Caco-2 (cell line): ENCODE data around the gene ACER1. TPM values are rescaled to one million over a fixed set of nuclear protein-coding genes. Genes with fewer than 3 reads are reported as not detected.

ENCODE experiments used
- BruUV-seq: library from RNA; stranded (reverse); fragments of 400-500 nt; replicated peaks from 2 replicates; lab custom pipeline; 2021; lab: Mats Ljungman, UMichigan
- CTCF ChIA-PET: fragments of 300-600 bp; sonication (Branson Sonifier 250); formaldehyde crosslinking; loops from one replicate; lab custom pipeline; 2022; ENCODE audit warnings: antibody characterized with exemption; lab: Charles Lee
- POLR2A ChIA-PET: fragments of 300-600 bp; sonication (Branson Sonifier 250); formaldehyde crosslinking; loops from one replicate; lab custom pipeline; 2022; ENCODE audit warnings: antibody characterized with exemption; lab: Charles Lee
- DNase-seq, 2 experiments: peaks; one replicate each; pipeline versions ENCODE4 v3.0.0 to v3.0.0-alpha.2; 2020 to 2022
- H3K27me3 ChIP-seq: replicated peaks from 2 replicates; pipeline ENCODE4 v1.6.0; 2011; ENCODE audit warnings: low read length; ENCODE audit not compliant: control insufficient read depth, insufficient read depth
- H3K36me3 ChIP-seq: 2 replicates; pipeline ENCODE4 v1.5.1; 2011; ENCODE audit warnings: low read length; ENCODE audit not compliant: control insufficient read depth, insufficient read depth
- H3K4me1 ChIP-seq: fragments of 250-450 bp; sonication (Bioruptor Pico); 2 replicates; pipeline ENCODE4 v1.5.1; 2020; ENCODE audit warnings: mild to moderate bottlenecking
- H3K4me3 ChIP-seq: 2 replicates; pipeline ENCODE4 v1.5.1; 2011; ENCODE audit warnings: low read depth, mild to moderate bottlenecking, control low read depth, low read length
- H3K9me3 ChIP-seq: fragments of 250-450 bp; sonication (Bioruptor Pico); 2 replicates; pipeline ENCODE4 v1.5.1; 2020; ENCODE audit warnings: mild to moderate bottlenecking, moderate library complexity
- H3K27ac Mint-ChIP-seq: one replicate; pipeline ENCODE4 v1.8.0; 2022; ENCODE audit warnings: mixed read lengths; ENCODE audit not compliant: unreplicated experiment
- H3K27me3 Mint-ChIP-seq: one replicate; pipeline ENCODE4 v1.8.0; 2022; ENCODE audit warnings: mixed read lengths; ENCODE audit not compliant: insufficient read depth, unreplicated experiment
- H3K36me3 Mint-ChIP-seq: one replicate; pipeline ENCODE4 v1.8.0; 2022; ENCODE audit warnings: mild to moderate bottlenecking, mixed read lengths; ENCODE audit not compliant: insufficient read depth, unreplicated experiment
- H3K4me1 Mint-ChIP-seq: one replicate; pipeline ENCODE4 v1.8.0; 2022; ENCODE audit warnings: low read depth, mixed read lengths; ENCODE audit not compliant: unreplicated experiment
- H3K4me3 Mint-ChIP-seq: one replicate; pipeline ENCODE4 v1.8.0; 2022; ENCODE audit warnings: mild to moderate bottlenecking, moderate library complexity, mixed read lengths; ENCODE audit not compliant: unreplicated experiment
- H3K9me3 Mint-ChIP-seq: one replicate; pipeline ENCODE4 v1.8.0; 2022; ENCODE audit warnings: mixed read lengths; ENCODE audit not compliant: unreplicated experiment
- intact Hi-C: fragments of 100-400 bp; cut with micrococcal nuclease; formaldehyde crosslinking; loops from one replicate; pipeline ENCODE4 v1.10.0; 2022; ENCODE audit not compliant: unreplicated experiment
- total RNA-seq: library from RNA; stranded (reverse); gene quantifications from 2 replicates; pipeline ENCODE4 v1.2.3, GENCODE V29; 2022
- TF ChIP-seq, protein P1 (sequence below), 2 experiments: fragments of 200-600 bp in 1 of 2; IDR thresholded peaks; 1 replicate in 1 of 2; 2 replicates in 1 of 2; pipeline versions ENCODE4 v1.5.1 to v1.8.0; 2011 to 2022; ENCODE audit warnings: antibody characterized with exemption in 1 of 2, control low read depth in 1 of 2, inconsistent platforms in 1 of 2, low read depth in 1 of 2, low read length in 1 of 2, mild to moderate bottlenecking in 1 of 2, moderate library complexity in 1 of 2; ENCODE audit not compliant: insufficient read depth in 1 of 2, severe bottlenecking in 1 of 2, unreplicated experiment in 1 of 2

Gene ACER1
- total RNA-seq, 1 experiment from 2014 or later, result not detected

DNA sequence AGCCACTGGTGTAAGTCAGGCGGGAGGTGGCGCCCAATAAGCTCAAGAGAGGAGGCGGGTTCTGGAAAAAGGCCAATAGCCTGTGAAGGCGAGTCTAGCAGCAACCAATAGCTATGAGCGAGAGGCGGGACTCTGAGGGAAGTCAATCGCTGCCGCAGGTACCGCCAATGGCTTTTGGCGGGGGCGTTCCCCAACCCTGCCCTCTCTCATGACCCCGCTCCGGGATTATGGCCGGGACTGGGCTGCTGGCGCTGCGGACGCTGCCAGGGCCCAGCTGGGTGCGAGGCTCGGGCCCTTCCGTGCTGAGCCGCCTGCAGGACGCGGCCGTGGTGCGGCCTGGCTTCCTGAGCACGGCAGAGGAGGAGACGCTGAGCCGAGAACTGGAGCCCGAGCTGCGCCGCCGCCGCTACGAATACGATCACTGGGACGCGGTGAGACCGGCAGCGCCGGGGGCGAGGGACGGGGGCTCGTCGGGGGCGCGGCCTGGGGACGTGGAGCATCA, 39.2 kb upstream of the ACER1 start, which contains the start of gene ALKBH7:
ALKBH7 (plus strand) TSS at position 201 of the 502 bp plus-strand sequence; CDS start at position 228, 27 bp downstream.
- CTCF ChIA-PET, result interaction anchor here (0.6 to 1.5 kb wide), 11 partner anchors 10 to 246 kb away, joined by 3 to 11 read pairs (median 5); partner anchors contain the start of genes CLPP, GTF2F1 and KHSRP
- intact Hi-C loops, result loop anchor here (1.0 to 2.0 kb wide), 5 partner anchors 11 to 104 kb away; partner anchors contain the start of genes CLPP and GTF2F1
- peak within 1 kb of the TSS; percentile 96 for H3K4me3 Mint-ChIP-seq

DNA sequence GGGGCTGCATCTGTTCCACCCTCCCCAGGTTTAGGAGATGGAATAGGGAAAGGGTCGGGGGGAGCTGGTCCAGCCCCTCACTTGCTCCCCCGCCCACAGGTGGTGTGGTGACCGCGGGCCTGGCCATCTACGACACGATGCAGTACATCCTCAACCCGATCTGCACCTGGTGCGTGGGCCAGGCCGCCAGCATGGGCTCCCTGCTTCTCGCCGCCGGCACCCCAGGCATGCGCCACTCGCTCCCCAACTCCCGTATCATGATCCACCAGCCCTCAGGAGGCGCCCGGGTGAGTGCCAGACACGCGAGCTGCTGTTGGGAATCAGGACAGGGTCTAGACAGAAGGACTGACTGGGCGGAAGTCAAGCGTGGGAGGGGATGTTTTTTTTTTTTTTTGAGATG, 30.9 kb upstream of the ACER1 start:
- no TSS peak for BruUV-seq
- no peaks in the 10 kb centered on the region for H3K9me3 Mint-ChIP-seq
- Histone ChIP-seq H3K36me3 (peaks cover 1% of the 10 kb centered on the region), H3K9me3 (no peaks in the 10 kb centered on the region), H3K4me3 (no peak overlapping the region), H3K27me3 (no peaks in the 10 kb centered on the region), H3K4me1 (no peaks in the 10 kb centered on the region)
- H3K27ac Mint-ChIP-seq, result no peak overlapping the region
- TF ChIP-seq, protein P1, sequence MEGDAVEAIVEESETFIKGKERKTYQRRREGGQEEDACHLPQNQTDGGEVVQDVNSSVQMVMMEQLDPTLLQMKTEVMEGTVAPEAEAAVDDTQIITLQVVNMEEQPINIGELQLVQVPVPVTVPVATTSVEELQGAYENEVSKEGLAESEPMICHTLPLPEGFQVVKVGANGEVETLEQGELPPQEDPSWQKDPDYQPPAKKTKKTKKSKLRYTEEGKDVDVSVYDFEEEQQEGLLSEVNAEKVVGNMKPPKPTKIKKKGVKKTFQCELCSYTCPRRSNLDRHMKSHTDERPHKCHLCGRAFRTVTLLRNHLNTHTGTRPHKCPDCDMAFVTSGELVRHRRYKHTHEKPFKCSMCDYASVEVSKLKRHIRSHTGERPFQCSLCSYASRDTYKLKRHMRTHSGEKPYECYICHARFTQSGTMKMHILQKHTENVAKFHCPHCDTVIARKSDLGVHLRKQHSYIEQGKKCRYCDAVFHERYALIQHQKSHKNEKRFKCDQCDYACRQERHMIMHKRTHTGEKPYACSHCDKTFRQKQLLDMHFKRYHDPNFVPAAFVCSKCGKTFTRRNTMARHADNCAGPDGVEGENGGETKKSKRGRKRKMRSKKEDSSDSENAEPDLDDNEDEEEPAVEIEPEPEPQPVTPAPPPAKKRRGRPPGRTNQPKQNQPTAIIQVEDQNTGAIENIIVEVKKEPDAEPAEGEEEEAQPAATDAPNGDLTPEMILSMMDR (IDR thresholded peaks at IDR 0.05; ENCODE audit: insufficient read depth in 1 of 2, low read depth in 1 of 2, low read length in 1 of 2, severe bottlenecking in 1 of 2, unreplicated experiment in 1 of 2), result no peak
- no peak overlapping the region for H3K4me3 Mint-ChIP-seq
- POLR2A ChIA-PET, result interaction anchor here (1.7 kb wide), 1 partner anchor 8 kb away, joined by 11 read pairs; the partner anchor contains the start of gene ALKBH7
- peaks cover 25% of the 10 kb centered on the region for H3K36me3 Mint-ChIP-seq
- no peaks in the 10 kb centered on the region for H3K4me1 Mint-ChIP-seq
- no peaks in the 10 kb centered on the region for H3K27me3 Mint-ChIP-seq
- CTCF ChIA-PET, result no interaction called here
- intact Hi-C loops, result no loop called here
- DNase-seq, result no peak

More for the DNA sequence above, 39.2 kb upstream of the ACER1 start, which contains the start of gene ALKBH7:
- H3K27me3 ChIP-seq, result no peaks in the 10 kb centered on the region
- H3K27ac Mint-ChIP-seq, result peak within 1 kb of the TSS; percentile 99
- peaks cover 49% of the 10 kb centered on the region for H3K36me3 Mint-ChIP-seq
- peaks cover 6% of the 10 kb centered on the region for H3K4me1 Mint-ChIP-seq
- peaks cover 1% of the 10 kb centered on the region; the same call in 1 of the 2 replicates for H3K36me3 ChIP-seq
- peak; percentile 97 to 99 for DNase-seq
- H3K4me1 ChIP-seq, result peaks cover 17% of the 10 kb centered on the region
- POLR2A ChIA-PET, result interaction anchor here (0.5 to 1.9 kb wide), 11 partner anchors 9 to 870 kb away, joined by 3 to 27 read pairs (median 7); partner anchors contain the start of genes CLPP, GTF2F1, KHSRP and SLC25A23
- peak within 1 kb of the TSS; percentile 97 for H3K4me3 ChIP-seq
- TF ChIP-seq, protein P1 (IDR thresholded peaks at IDR 0.05; ENCODE audit: insufficient read depth in 1 of 2, low read depth in 1 of 2, low read length in 1 of 2, severe bottlenecking in 1 of 2, unreplicated experiment in 1 of 2), result no peak
- BruUV-seq, result no TSS peak
- no peaks in the 10 kb centered on the region for H3K9me3 ChIP-seq
- no peaks in the 10 kb centered on the region for H3K9me3 Mint-ChIP-seq
- no peaks in the 10 kb centered on the region for H3K27me3 Mint-ChIP-seq

DNA sequence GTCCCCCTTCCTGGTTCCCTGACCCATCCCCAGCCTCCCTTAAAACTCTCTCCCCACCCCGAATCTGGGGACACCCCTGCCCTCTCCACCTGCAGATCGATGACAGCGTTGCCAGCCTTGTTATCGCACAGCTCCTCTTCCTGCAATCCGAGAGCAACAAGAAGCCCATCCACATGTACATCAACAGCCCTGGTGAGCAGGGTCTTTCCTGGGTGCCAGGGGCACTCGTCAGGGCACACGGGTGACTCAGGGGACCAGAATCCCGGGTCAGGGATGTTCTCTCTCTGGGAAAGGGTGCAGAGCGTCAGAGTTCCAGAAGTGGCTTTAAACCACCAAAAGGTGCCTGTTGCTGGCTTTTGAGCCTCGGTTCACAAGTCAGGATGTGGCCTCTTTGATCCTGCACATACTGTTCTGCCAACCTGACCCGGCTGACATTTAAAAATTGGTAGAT, 29.0 kb upstream of the ACER1 start:
- ChIA-PET POLR2A (interaction anchor here (1.7 to 1.8 kb wide), 2 partner anchors 10 kb away, joined by 11 to 24 read pairs; partner anchors contain the start of gene ALKBH7), CTCF (interaction anchor here (1.6 kb wide), 1 partner anchor 10 kb away, joined by 11 read pairs; the partner anchor contains the start of gene ALKBH7)
- H3K27me3 ChIP-seq, result no peaks in the 10 kb centered on the region
- BruUV-seq, result TSS peak; percentile 65
- no peaks in the 10 kb centered on the region for H3K4me1 ChIP-seq
- no peaks in the 10 kb centered on the region for H3K9me3 Mint-ChIP-seq
- H3K27me3 Mint-ChIP-seq, result no peaks in the 10 kb centered on the region
- H3K9me3 ChIP-seq, result no peaks in the 10 kb centered on the region
- no peaks in the 10 kb centered on the region; the same call in none of the 2 replicates for H3K36me3 ChIP-seq
- peak overlapping the region; percentile 79 for H3K4me3 Mint-ChIP-seq
- H3K36me3 Mint-ChIP-seq, result peaks cover 25% of the 10 kb centered on the region
- H3K4me1 Mint-ChIP-seq, result no peaks in the 10 kb centered on the region
- intact Hi-C loops, result no loop called here
- no peak for DNase-seq
- H3K4me3 ChIP-seq, result peak overlapping the region; percentile 92
- peak overlapping the region; percentile 64 for H3K27ac Mint-ChIP-seq
- TF ChIP-seq, protein P1 (IDR thresholded peaks at IDR 0.05; ENCODE audit: insufficient read depth in 1 of 2, low read depth in 1 of 2, low read length in 1 of 2, severe bottlenecking in 1 of 2, unreplicated experiment in 1 of 2), result no peak
